Measurements from ENCODE around the gene TPD52L2. TPM values are rescaled to one million over a fixed set of nuclear protein-coding genes. Genes with fewer than 3 reads are reported as not detected.

The TPD52L2 gene
- total and polyA plus RNA-seq, 2 donors from 2014 or later: 73.1 to 78.0 TPM

DNA sequence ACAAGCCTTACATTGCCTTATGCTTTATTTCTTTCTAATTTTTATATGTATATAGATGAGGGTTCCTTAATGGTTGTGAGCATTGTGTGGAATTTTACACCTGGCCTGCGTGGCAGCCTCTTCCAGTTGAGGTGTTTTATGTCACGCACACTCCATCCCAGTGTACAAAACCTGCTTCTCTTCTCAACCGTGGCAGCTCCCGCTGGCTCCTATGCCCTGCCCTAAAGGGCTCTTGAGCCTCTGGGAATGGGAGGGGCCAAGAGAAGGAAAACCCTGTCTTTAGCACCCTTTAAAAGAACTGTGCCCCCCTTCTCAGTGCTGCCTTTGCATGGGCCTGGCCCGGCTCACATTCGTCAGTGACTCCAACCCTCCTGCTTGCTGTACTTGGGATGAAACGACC lies 25.5 kb downstream of the TPD52L2 start:
- no peaks in the 10 kb centered on the region for H3K27me3 ChIP-seq (ENCODE audit: control insufficient read depth, insufficient read depth, low read length)
- H3K4me1 ChIP-seq (ENCODE audit: control insufficient read depth in 2 of 3, insufficient read depth in 2 of 3, low read depth in 1 of 3, low read length in 3 of 3): peaks cover 0 to 5% (median 0%) of the 10 kb centered on the region in 3 donors
- FAIRE-seq: no peak
- TF ChIP-seq, protein P1, sequence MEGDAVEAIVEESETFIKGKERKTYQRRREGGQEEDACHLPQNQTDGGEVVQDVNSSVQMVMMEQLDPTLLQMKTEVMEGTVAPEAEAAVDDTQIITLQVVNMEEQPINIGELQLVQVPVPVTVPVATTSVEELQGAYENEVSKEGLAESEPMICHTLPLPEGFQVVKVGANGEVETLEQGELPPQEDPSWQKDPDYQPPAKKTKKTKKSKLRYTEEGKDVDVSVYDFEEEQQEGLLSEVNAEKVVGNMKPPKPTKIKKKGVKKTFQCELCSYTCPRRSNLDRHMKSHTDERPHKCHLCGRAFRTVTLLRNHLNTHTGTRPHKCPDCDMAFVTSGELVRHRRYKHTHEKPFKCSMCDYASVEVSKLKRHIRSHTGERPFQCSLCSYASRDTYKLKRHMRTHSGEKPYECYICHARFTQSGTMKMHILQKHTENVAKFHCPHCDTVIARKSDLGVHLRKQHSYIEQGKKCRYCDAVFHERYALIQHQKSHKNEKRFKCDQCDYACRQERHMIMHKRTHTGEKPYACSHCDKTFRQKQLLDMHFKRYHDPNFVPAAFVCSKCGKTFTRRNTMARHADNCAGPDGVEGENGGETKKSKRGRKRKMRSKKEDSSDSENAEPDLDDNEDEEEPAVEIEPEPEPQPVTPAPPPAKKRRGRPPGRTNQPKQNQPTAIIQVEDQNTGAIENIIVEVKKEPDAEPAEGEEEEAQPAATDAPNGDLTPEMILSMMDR (IDR thresholded peaks at IDR 0.05; ENCODE audit: borderline replicate concordance, extremely low read depth, insufficient read depth): no peak
- H3K9ac ChIP-seq (ENCODE audit: low read length in 3 of 3): no peak overlapping the region
- H3K4me3 ChIP-seq (ENCODE audit: low read length in 3 of 3): no peak overlapping the region
- H3K9me3 ChIP-seq (ENCODE audit: control insufficient read depth in 2 of 3, insufficient read depth in 1 of 3, low read length in 3 of 3): no peaks in the 10 kb centered on the region
- DNase-seq: no peak
- intact Hi-C loops (cut with DNase I): no loop called here
- peaks cover 0 to 28% (median 19%) of the 10 kb centered on the region in 3 donors for H3K36me3 ChIP-seq (ENCODE audit: control insufficient read depth in 2 of 3, insufficient read depth in 3 of 3, low read length in 3 of 3)
- no peak overlapping the region for H3K27ac ChIP-seq (ENCODE audit: low read depth in 2 of 2, low read length in 2 of 2)

- H3K9me3 ChIP-seq (ENCODE audit: control insufficient read depth in 2 of 3, insufficient read depth in 1 of 3, low read length in 3 of 3): no peaks in the 10 kb centered on the region
- no peak for FAIRE-seq
- H3K9ac ChIP-seq (ENCODE audit: low read length in 3 of 3): no peak overlapping the region
- TF ChIP-seq, protein P1 (IDR thresholded peaks at IDR 0.05; ENCODE audit: borderline replicate concordance, extremely low read depth, insufficient read depth): no peak
- H3K4me1 ChIP-seq (ENCODE audit: control insufficient read depth in 2 of 3, insufficient read depth in 2 of 3, low read depth in 1 of 3, low read length in 3 of 3): peaks cover 0 to 7% (median 0%) of the 10 kb centered on the region in 3 donors
- H3K4me3 ChIP-seq (ENCODE audit: low read length in 3 of 3): no peak overlapping the region
- H3K27me3 ChIP-seq (ENCODE audit: control insufficient read depth, insufficient read depth, low read length): no peaks in the 10 kb centered on the region
- no peak for DNase-seq
- intact Hi-C loops (cut with DNase I): no loop called here
- H3K36me3 ChIP-seq (ENCODE audit: control insufficient read depth in 2 of 3, insufficient read depth in 3 of 3, low read length in 3 of 3): peaks cover 0 to 28% (median 19%) of the 10 kb centered on the region in 3 donors
- H3K27ac ChIP-seq (ENCODE audit: low read depth in 2 of 2, low read length in 2 of 2): no peak overlapping the region
Observed at GRCh38 chr20:63891061-63892002, 26.3 kb downstream of the TPD52L2 start.

DNA sequence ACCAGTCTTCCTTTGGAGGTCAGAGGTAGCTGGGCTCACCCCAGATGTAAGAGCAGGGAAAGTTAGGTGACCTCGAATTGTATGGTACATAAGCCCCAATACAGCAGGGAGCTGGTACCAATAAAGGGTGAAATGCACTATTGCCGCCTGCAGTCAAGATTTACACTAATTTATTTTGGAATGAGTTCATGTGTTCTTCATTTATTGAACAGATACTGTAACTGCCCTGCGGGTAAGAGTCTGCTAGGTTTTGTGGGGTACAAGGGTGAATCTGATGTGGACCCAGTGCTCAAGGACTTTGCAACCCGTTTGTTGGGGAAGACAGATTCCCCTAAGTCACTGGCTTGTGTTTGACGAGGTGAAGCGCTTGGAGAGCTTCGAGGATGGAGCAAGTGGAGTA lies 27.3 kb downstream of the TPD52L2 start:
- intact Hi-C loops (cut with DNase I): no loop called here
- Histone ChIP-seq H3K4me3 (ENCODE audit: low read length in 3 of 3) (no peak overlapping the region), H3K9ac (ENCODE audit: low read length in 3 of 3) (no peak overlapping the region), H3K36me3 (ENCODE audit: control insufficient read depth in 2 of 3, insufficient read depth in 3 of 3, low read length in 3 of 3) (peaks cover 0 to 25% (median 18%) of the 10 kb centered on the region in 3 donors), H3K9me3 (ENCODE audit: control insufficient read depth in 2 of 3, insufficient read depth in 1 of 3, low read length in 3 of 3) (no peaks in the 10 kb centered on the region), H3K27me3 (ENCODE audit: control insufficient read depth, insufficient read depth, low read length) (no peaks in the 10 kb centered on the region), H3K27ac (ENCODE audit: low read depth in 2 of 2, low read length in 2 of 2) (no peak overlapping the region), H3K4me1 (ENCODE audit: control insufficient read depth in 2 of 3, insufficient read depth in 2 of 3, low read depth in 1 of 3, low read length in 3 of 3) (peaks cover 0 to 13% (median 0%) of the 10 kb centered on the region in 3 donors)
- TF ChIP-seq, protein P1 (IDR thresholded peaks at IDR 0.05; ENCODE audit: borderline replicate concordance, extremely low read depth, insufficient read depth): no peak
- FAIRE-seq (no peak), DNase-seq (no peak)
